GM12801 (cell line): ENCODE measurements around the gene CNNM2.

ENCODE experiments used
- CTCF ChIP-seq: IDR thresholded peaks from one replicate; pipeline ENCODE4 v1.5.1; 2011; ENCODE audit warnings: control low read depth; ENCODE audit not compliant: insufficient read length; ENCODE audit errors: extremely low read depth

Gene CNNM2

GRCh38 chr10:103103989-103104388 is 185.9 kb downstream of the CNNM2 start:
- TF ChIP-seq CTCF: no peak

- TF ChIP-seq CTCF: no peak
These were observed 186.6 kb downstream of the CNNM2 start for GRCh38 chr10:103104721-103105120.

GRCh38 chr10:103105462-103105861 is 187.4 kb downstream of the CNNM2 start:
- TF ChIP-seq CTCF: no peak

- TF ChIP-seq CTCF: no peak
These were observed 188.4 kb downstream of the CNNM2 start for GRCh38 chr10:103106539-103106938.

GRCh38 chr10:103109821-103110220 is 191.7 kb downstream of the CNNM2 start:
- no peak for TF ChIP-seq CTCF

GRCh38 chr10:103110407-103110806 is 192.3 kb downstream of the CNNM2 start:
- TF ChIP-seq CTCF: no peak

- no peak for TF ChIP-seq CTCF
These were observed 193.2 kb downstream of the CNNM2 start for GRCh38 chr10:103111031-103111917.
